K562 (cell line): Measurements from ENCODE around the gene GLP1R.

ENCODE experiments used
- E2F6 ChIP-seq, 2 experiments: IDR thresholded peaks; 2 replicates each; pipeline ENCODE4 v1.6.1; 2011; ENCODE audit warnings: borderline replicate concordance in 1 of 2, control low read depth in 1 of 2, low read depth in 1 of 2, low read length in 1 of 2, mild to moderate bottlenecking in 1 of 2, mixed read lengths in 1 of 2, moderate library complexity in 1 of 2; ENCODE audit not compliant: insufficient read depth in 1 of 2, insufficient read length in 1 of 2, poor library complexity in 1 of 2, severe bottlenecking in 1 of 2; ENCODE audit errors: extremely low read depth in 1 of 2
- FOXK1 ChIP-seq: sonication (generic); formaldehyde crosslinking; IDR thresholded peaks from 2 replicates; pipeline ENCODE4 v1.8.0; 2022; ENCODE audit warnings: missing genetic modification reagents, mild to moderate bottlenecking, borderline replicate concordance
- MTA2 ChIP-seq: fragments of 450-650 bp; IDR thresholded peaks from 2 replicates; pipeline ENCODE4 v1.6.1; 2016; ENCODE audit warnings: low read depth
- OTX1 ChIP-seq: fragments of 450-650 bp; formaldehyde crosslinking; IDR thresholded peaks from 2 replicates; pipeline ENCODE4 v1.4.0; 2022; ENCODE audit warnings: mild to moderate bottlenecking
- POLR2A ChIP-seq: fragments of 450-650 bp; conservative IDR thresholded peaks from 2 replicates; pipeline ENCODE4 v1.6.1; 2016
- POLR2AphosphoS5 ChIP-seq: IDR thresholded peaks from 2 replicates; pipeline ENCODE4 v1.6.1; 2011; ENCODE audit warnings: mild to moderate bottlenecking, low read depth, low read length, moderate library complexity; ENCODE audit not compliant: control insufficient read depth, insufficient read depth
- RCOR1 ChIP-seq, 2 experiments: IDR thresholded peaks; 2 replicates each; pipeline ENCODE4 v1.6.1; 2012; ENCODE audit warnings: low read depth in 2 of 2, low read length in 2 of 2, borderline replicate concordance in 1 of 2, improper control_type of control experiment in 1 of 2
- SP1 ChIP-seq: sonication (generic); formaldehyde crosslinking; IDR thresholded peaks from 2 replicates; pipeline ENCODE4 v1.8.1; 2022; ENCODE audit warnings: mild to moderate bottlenecking, missing genetic modification reagents
- SREBF2 ChIP-seq: sonication (generic); formaldehyde crosslinking; IDR thresholded peaks from 2 replicates; pipeline ENCODE4 v1.4.0; 2020; ENCODE audit warnings: mild to moderate bottlenecking, missing genetic modification reagents
- TARDBP ChIP-seq: fragments of 450-650 bp; IDR thresholded peaks from 2 replicates; pipeline ENCODE4 v1.6.1; 2016
- ZBTB7A ChIP-seq: IDR thresholded peaks from 2 replicates; pipeline ENCODE4 v1.6.1; 2011; ENCODE audit warnings: low read depth, mild to moderate bottlenecking, low read length, moderate library complexity, borderline replicate concordance; ENCODE audit not compliant: control insufficient read depth
- ZFP36 ChIP-seq: fragments of 150-350 bp; IDR thresholded peaks from 2 replicates; pipeline ENCODE4 v1.6.1; 2018; ENCODE audit warnings: low read length, low read depth; ENCODE audit not compliant: partially characterized antibody
- ZNF282 ChIP-seq: sonication (generic); formaldehyde crosslinking; IDR thresholded peaks from 2 replicates; pipeline ENCODE4 v1.8.1; 2023; ENCODE audit warnings: missing genetic modification reagents
- ZZZ3 ChIP-seq: fragments of 450-650 bp; IDR thresholded peaks from 2 replicates; pipeline ENCODE4 v1.6.1; 2016; ENCODE audit warnings: antibody characterized with exemption, mild to moderate bottlenecking, moderate library complexity

- TF ChIP-seq SP1 (CRISPR knock-in tag) (no peak), POLR2A (no peak), TARDBP (no peak), RCOR1 (IDR thresholded peaks at IDR 0.05; ENCODE audit: borderline replicate concordance in 1 of 2, low read depth in 2 of 2, low read length in 2 of 2) (no peak), OTX1 (CRISPR knock-in tag) (no peak), POLR2AphosphoS5 (no peak), MTA2 (no peak), ZNF282 (CRISPR knock-in tag) (no peak), E2F6 (IDR thresholded peaks at IDR 0.05; ENCODE audit: borderline replicate concordance in 1 of 2, extremely low read depth in 1 of 2, insufficient read depth in 1 of 2, insufficient read length in 1 of 2, low read depth in 1 of 2, low read length in 1 of 2, poor library complexity in 1 of 2, severe bottlenecking in 1 of 2) (no peak), ZFP36 (no peak), ZBTB7A (no peak), SREBF2 (CRISPR knock-in tag) (no peak), FOXK1 (CRISPR knock-in tag) (no peak), ZZZ3 (no peak)
Observed at GRCh38 chr6:39082310-39082709, 33.7 kb downstream of the GLP1R start.
